Measurements from ENCODE around the gene RAB4A.
A peak's percentile ranks its signal among the peaks of the same experiment; 100 is the strongest.

Gene RAB4A

DNA sequence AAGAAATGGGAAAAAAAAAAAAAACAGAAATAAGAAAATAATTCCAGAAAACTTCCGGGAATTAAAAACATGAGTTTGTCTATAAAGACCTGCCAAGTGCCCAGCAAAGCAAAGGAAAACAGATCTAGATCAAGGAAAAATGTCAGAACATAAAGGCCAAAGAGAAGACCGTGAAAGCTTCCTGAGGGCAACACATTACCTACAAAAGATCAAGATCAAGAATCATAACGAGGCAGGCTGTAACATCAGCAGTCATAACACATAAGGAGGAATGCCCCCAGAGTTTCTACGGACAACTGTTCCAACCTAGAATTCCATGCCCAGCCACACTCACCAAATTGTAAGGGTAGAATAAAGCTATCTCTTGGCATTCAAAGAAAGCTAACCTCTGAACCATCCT, 68.2 kb downstream of the RAB4A start:
- DNase-seq (ENCODE audit: low read depth): no peak

DNA sequence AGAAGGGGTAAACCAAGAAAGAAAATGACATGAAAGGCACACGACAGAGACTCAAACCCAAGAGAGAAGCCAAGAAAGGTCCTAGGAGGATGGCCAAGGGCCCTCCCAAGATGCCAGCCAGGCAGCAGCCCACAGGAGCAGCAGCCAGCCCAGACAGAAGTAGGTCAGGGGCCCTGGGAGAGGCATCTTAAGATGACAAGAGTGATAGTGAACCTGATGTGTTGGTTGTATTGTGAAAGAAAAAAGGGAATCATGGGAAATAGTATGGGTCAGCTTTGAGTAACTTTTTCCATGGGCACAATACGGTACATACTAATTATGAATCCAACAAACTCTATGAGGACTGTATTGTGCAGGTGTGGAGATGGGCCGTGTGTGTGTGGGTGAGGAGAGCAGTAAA, 68.6 kb downstream of the RAB4A start:
- DNase-seq (ENCODE audit: low read depth): no peak

DNA sequence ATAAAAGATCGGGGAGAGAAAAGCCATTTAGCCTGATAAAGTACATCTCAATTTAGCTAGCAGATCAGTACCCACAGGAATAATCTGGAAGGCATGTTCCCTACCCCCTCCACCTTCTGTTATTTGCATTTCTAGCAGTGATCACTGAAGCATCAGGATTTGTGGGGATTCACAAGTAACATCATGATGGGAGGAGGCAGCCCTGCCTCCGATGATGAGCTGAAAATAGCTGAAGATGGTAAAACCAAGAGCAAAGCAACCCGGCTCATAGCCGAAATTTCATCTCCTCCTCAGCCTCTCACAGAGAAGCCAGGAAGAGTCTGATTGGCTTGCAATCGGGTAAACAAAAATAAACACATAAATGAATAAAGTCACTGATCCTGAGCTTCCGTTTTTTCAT, 69.6 kb downstream of the RAB4A start:
- no peak for DNase-seq (ENCODE audit: low read depth)

DNA sequence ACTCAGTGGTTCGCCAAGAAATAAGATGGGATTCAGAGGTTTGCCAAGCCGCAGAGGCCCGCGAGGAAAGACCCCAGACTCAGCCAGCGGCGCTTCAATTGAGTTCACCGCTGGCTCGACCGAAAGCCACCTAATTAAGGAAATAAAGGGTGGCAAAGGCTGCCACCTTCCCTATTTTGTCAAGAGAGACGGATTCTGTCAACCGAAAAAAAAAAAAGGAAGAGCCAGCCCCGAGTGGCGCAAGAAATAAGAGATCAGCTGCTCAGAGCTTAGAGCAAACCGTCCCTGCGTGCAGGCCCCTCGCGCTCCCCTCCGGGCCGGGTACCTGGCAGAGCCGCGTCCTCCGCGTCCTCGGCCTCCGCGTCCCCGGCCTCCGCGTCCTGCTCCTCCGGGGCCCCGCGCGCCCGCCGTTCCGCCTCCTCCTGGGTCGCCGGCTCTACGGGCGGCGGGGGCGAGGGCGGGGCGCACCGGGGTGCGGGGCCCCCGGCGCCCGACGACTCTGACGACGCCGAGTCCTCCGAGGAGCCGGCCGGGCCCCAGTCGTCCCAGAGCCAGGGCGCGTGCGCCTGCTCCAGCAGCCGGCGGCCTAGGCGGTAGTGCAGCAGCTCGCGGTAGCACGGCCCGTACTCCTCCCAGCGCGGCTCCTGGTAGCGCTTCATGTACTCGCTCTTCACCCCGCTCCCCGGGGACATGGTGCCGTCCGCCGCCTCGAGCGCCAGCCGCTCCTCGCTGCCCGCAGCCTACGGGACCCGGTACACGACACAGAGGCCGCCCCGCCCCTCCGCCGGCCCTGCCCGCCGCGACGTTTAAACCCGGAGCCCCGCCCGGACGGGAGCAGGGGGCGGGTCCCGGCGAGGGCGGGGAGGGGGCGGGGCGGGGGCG, 71.1 kb downstream of the RAB4A start:
- DNase-seq (ENCODE audit: low read depth): peak; percentile 70

DNA sequence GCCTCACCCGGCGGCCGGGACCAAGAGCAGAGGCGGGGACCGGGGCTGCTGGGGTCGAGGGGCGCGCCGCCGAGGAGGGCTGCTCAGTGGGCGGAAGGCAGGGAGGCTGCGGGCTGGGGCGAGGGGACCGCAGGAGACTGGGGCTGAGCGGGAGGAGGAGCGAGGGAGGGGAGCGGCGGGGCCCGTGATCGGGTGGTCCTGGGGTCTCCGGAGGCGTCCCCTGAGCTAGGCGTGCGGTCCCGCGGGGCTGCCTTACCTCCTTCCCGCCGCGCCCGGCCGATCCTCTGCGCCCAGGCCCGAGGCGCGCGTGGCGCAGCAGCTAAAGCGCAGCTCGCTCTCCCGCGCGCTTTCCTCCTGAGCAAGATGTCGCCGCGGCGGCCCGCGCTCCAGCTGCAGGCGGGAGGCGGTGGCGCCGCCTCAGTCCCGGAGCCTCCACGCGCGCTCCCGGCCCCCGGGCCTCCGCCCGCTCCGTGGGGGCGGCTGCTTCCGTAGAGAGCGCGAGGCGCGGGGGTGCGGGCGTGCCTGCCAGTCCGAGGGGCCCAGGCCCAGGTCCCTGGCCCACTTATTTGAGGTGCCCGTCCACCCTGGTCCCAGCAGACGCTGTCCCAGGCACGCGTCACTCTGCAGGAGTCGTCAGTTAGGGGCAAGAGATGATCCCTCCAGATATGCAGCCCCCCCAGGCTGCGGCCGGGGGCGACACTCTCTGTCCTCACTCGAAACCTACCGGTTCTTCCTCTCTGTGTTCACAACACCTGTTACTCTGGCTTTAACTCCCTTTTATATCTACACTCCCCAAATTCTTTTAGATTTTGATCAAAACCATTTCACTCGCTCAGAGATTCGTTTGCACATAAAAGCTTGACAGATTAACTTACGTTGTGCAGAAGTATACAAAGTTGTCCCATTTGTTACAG, 72.0 kb downstream of the RAB4A start, which contains the start of gene CCSAP:
CCSAP (minus strand) TSS at position 392 of the 914 bp plus-strand sequence. CDS start 582 bp downstream, outside the sequence.
- peak; percentile 41 for DNase-seq (ENCODE audit: low read depth)

DNA sequence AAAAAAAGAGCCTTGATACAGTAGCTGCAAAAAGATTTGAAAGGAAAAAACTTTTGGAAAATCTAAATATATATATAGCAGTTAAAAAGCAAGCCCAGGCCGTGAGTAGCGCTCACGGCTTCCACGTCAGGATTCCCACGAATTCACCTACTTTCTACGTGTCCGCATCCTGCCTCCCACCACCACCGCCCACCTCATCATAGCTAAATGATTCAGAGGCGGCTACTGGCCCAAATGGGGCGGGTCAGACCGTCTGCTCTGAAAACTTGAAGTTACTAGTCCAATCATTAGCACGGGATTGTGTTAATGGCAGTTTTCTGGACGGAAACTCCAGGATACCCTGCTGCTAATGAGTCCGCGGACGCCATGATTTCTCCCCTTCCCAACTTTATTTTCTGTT, 73.2 kb downstream of the RAB4A start:
- DNase-seq (ENCODE audit: low read depth): no peak

DNA sequence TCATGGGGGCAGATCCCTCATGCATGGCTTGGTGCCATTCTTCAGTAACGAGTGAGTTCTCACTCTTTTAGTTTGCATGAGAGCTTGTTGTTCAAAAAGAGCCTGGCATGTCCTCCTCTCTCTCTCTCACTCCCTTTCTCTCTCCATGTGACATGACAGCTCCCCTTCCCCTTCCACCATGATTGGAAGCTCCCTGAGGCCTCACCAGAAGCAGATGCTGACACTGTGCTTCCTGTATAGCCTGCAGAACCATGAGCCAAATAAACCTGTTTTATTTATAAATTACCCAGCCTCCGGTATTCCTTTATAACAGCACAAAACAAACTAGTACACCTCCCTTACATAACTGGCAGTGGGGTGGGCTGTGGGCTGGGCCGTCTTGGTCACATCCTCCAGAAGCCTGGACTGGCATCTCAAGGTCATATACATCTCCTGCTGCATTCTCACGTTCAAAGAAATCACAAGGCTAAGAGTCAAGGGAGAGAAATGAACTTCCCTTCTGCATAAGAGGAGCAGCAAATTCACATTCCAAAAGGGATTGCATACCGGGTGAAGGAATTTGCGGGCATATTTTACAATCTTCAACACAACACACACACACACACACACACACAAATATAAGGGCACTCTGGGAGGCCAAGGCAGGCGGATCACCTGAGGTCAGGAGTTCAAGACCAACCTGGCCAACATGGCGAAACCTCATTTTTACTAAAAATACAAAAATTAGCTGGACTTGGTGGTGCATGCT, 74.2 kb downstream of the RAB4A start:
- no peak for DNase-seq (ENCODE audit: low read depth)

DNA sequence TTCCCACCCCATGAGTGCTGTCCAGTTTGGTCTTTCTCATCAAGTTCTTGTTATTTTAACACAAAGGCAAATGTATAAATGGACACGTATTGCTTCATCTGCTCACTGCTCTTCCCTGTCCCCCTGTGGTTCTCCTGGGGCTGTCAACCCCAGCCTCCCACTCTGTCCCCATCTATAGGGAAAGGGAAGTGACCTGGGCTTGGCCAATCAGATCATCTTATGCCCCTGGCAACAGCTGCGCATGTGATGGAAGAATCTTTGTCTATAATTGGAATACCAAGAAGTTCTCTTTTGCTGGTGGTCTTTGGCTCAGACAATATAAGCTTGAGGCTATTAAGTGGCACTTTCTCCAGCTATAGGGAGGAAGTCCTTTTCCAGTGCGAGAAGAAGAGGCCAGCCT, 76.6 kb downstream of the RAB4A start:
- no peak for DNase-seq (ENCODE audit: low read depth)

DNA sequence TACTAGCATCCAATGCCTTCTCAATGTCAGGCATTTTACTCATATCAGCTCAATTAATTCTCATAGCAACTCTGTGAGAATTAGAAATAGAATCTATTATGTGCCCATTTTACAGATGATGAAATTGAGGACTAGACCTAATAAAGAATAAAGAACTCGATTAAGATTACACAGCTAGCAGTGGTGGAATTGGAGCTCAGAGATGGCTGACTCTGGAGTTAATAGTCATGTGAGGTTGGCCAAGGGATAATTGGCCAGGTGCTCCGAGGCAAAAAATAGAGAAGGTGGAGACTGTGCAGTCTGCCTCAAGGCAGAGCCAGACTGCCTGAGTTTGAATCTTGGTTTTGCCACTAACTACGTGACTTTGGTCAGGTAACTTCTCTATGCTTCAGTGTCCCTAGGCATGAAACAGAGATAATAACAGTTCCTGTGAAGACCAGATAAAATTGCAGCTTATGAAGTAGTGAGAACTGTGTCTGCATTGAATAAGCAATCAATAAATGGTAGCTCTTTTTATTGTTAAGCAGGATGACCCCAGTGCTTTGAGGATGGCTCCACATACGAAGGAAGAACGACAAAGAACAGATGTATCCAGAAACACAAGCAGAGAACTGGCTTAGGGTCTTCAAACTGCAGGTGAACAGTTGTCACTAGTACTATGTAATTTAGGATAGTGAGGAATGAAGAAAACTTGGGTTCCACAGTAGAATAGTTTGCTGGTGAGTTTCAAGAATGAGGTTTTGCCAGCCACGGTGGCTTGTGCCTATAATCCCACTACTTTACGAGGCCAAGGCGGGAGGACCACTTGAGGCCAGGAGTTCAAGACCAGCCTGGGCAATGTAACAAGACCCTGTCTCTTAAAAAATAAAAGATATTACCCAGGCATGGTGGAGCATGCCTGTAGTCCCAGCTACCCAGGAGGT, 78.8 kb downstream of the RAB4A start:
- DNase-seq (ENCODE audit: low read depth): no peak

DNA sequence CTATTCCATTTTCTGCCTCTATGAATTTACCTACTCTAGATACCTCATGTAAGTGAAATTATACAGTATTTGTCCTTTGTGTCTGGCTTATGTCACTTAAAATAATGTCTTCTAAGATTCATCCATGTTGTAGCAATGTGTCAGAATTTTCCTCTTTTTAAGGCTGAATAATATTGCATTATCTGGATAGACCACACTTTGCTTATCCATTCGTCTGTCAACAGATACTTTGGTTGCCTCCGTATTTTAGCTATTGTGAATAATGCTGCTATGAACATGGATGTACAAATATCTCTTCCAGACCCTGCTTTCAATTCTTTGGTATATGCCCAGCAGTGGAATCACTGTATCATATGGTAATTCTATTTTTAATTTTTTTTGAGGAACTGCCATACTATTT, 82.1 kb downstream of the RAB4A start:
- no peak for DNase-seq (ENCODE audit: low read depth)

DNA sequence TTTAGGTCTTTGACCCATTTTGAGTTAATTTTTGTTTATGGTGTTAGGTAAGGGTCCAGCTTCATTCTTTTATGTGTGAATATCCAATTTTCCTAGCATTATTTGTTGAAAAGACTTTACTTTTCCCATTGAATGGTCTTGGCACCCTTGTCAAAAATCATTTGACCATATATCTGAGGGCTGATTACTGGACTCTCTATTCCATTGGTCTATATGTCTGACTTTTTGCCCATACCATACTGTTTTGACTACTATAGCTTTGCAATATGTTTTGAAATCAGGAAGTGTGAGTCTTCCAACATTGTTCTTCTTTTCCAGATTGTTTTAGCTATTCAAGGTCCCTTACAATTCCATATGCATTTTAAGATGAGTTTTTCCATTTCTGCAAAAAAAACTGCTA, 83.3 kb downstream of the RAB4A start:
- DNase-seq (ENCODE audit: low read depth): no peak

Data from fibroblast of gingiva (primary cell).